WERI-Rb-1 (cell line): ENCODE measurements around the gene DNAJC18.

Experiments
- DNase-seq: peaks from one replicate; pipeline ENCODE4 v3.0.0-alpha.2; 2020
- H3K27ac ChIP-seq: fragments of 250-450 bp; sonication (Bioruptor Pico); 2 replicates; pipeline ENCODE4 v1.5.1; 2020; ENCODE audit warnings: mild to moderate bottlenecking, moderate library complexity
- H3K27me3 ChIP-seq: fragments of 250-450 bp; sonication (Bioruptor Pico); 2 replicates; pipeline ENCODE4 v1.5.1; 2021; ENCODE audit warnings: mild to moderate bottlenecking, low read depth, moderate library complexity; ENCODE audit not compliant: insufficient read depth, severe bottlenecking
- H3K36me3 ChIP-seq: fragments of 250-450 bp; sonication (Bioruptor Pico); 2 replicates; pipeline ENCODE4 v1.5.1; 2020; ENCODE audit warnings: mild to moderate bottlenecking, moderate library complexity
- H3K4me3 ChIP-seq: 2 replicates; pipeline ENCODE4 v1.5.1; 2011; ENCODE audit warnings: low read depth, mild to moderate bottlenecking, control low read depth, low read length
- H3K9me3 ChIP-seq: fragments of 250-450 bp; sonication (Bioruptor Pico); 2 replicates; pipeline ENCODE4 v1.5.1; 2021; ENCODE audit warnings: mild to moderate bottlenecking, moderate library complexity; ENCODE audit not compliant: severe bottlenecking
- CTCF ChIP-seq: IDR thresholded peaks from 2 replicates; pipeline ENCODE4 v1.5.1; 2011; ENCODE audit warnings: low read depth, mild to moderate bottlenecking, control low read depth, inconsistent platforms, low read length

The DNAJC18 gene

GRCh38 chr5:139368613-139369012 lies 70.7 kb downstream of the DNAJC18 start:
- Histone ChIP-seq H3K27me3 (no peaks in the 10 kb centered on the region), H3K9me3 (no peaks in the 10 kb centered on the region), H3K36me3 (peaks cover 80% of the 10 kb centered on the region), H3K4me3 (no peak overlapping the region), H3K27ac (no peak overlapping the region)
- DNase-seq, result no peak
- TF ChIP-seq CTCF, result no peak

- Histone ChIP-seq H3K4me3 (no peak overlapping the region), H3K9me3 (no peaks in the 10 kb centered on the region), H3K27me3 (no peaks in the 10 kb centered on the region), H3K36me3 (peaks cover 66% of the 10 kb centered on the region), H3K27ac (no peak overlapping the region)
- DNase-seq, result no peak
- TF ChIP-seq CTCF, result no peak
Observed at GRCh38 chr5:139364466-139364865, 74.9 kb downstream of the DNAJC18 start.

- Histone ChIP-seq H3K4me3 (no peak overlapping the region), H3K27me3 (no peaks in the 10 kb centered on the region), H3K36me3 (peaks cover 61% of the 10 kb centered on the region), H3K9me3 (no peaks in the 10 kb centered on the region), H3K27ac (no peak overlapping the region)
- no peak for DNase-seq
- no peak for TF ChIP-seq CTCF
Observed at GRCh38 chr5:139363937-139364336, 75.4 kb downstream of the DNAJC18 start.

GRCh38 chr5:139361835-139362429 lies 77.4 kb downstream of the DNAJC18 start:
- Histone ChIP-seq H3K36me3 (peaks cover 65% of the 10 kb centered on the region), H3K27ac (no peak overlapping the region), H3K4me3 (no peak overlapping the region), H3K27me3 (no peaks in the 10 kb centered on the region), H3K9me3 (no peaks in the 10 kb centered on the region)
- TF ChIP-seq CTCF, result no peak
- DNase-seq, result no peak

GRCh38 chr5:139360384-139360783 lies 78.9 kb downstream of the DNAJC18 start:
- DNase-seq, result no peak
- no peaks in the 10 kb centered on the region for H3K9me3 ChIP-seq
- no peaks in the 10 kb centered on the region for H3K27me3 ChIP-seq
- H3K36me3 ChIP-seq, result peaks cover 58% of the 10 kb centered on the region
- no peak overlapping the region for H3K27ac ChIP-seq
- no peak overlapping the region for H3K4me3 ChIP-seq
- TF ChIP-seq CTCF, result no peak
